Stimulated activated naive CD4-positive, alpha-beta T cell (primary cell): Measurements from ENCODE around the gene ACADS.

Source experiments
- DNase-seq, 6 experiments: peaks; one replicate each; lab custom pipeline; 2025; lab: John Stamatoyannopoulos, UW

The ACADS gene

GRCh38 chr12:120700886-120701285 is 24.7 kb upstream of the ACADS start:
- DNase-seq = no peak

DNA sequence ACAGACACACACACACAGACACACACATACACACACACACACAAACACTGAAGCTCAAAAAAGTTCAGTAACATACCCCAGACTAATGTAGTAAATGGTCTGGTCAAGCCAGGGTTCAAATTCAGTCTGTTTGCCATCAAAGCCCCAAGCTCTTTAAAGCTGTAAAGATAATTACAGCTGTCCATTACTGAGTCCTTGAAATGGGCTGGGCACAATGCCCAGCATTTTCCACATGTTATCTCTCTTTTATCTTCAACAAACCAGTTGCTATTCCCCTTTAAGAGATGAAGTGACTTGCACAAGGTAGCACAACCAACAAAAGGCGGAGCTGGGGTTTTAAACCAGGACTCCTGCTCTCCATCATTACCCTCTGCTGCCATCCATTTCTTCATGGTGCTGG is 23.0 kb upstream of the ACADS start:
- DNase-seq = no peak

- DNase-seq = no peak
These were observed 22.2 kb upstream of the ACADS start for GRCh38 chr12:120703311-120703942.

- no peak for DNase-seq
These were observed 20.0 kb upstream of the ACADS start for GRCh38 chr12:120705618-120706017.

- no peak for DNase-seq
These were observed 19.6 kb upstream of the ACADS start for GRCh38 chr12:120706029-120706428.

DNA sequence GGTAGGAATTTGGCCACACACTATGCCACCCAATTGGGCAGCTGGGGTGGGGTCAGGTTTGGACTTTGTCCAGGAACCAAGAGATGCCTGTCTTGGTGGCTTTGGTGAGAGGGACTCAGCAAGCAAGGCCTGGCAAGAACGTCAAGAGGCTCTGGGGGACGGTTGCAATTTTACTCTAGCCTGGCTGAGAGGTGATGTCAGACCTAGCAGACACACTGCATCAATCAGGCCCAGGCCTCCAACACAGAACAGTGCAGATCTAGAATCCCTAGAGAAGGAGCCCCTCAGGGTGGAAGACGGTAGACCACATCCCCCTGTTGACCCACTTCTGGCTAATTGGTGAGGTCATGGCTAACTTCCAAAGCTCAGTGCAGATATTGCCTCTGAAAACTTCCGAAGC is 17.0 kb upstream of the ACADS start:
- no peak for DNase-seq

DNA sequence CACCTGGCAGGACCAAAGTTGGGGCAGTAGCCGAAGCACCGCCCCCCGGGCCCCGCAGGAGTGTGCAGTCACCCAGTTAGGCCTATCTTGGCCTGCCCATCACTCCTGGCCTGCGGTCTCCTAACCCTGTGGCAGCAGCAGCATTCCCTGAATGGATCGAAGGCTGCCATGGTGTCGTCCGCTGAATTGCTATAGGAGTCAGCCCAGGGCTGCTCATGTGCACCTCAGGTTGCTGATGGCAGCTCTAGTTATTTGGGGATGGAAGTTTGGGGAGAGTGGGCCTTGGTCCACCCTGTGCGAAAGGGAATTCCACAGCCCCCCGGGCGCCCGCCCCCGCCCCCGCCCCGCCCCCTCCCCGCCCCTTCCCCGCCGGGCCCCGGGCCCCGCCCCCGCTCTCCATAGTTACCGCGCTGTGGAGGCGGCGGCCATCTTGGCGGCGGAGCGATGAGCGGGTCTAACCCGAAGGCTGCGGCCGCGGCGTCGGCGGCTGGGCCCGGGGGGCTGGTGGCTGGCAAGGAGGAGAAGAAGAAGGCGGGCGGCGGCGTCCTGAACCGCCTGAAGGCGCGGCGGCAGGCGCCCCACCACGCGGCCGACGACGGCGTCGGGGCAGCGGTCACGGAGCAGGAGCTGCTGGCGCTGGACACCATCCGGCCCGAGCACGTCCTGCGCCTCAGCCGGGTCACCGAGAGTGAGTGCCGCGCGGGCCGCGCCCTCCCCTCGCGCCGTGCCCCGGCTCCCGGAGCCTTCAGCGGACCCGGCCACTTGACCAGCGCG is 15.4 kb upstream of the ACADS start, which contains the start of gene UNC119B:
Gene UNC119B (plus strand): TSS at position 428 of the 774 bp plus-strand sequence. CDS start 17 bp downstream, at position 445.
- DNase-seq = peak; percentile 43 to 70 (median 64)

- DNase-seq = peak in 3 of 6 experiments; percentile 9 to 31 (median 10)
These were observed 14.8 kb upstream of the ACADS start for GRCh38 chr12:120710805-120711296.

GRCh38 chr12:120711411-120711810 is 14.2 kb upstream of the ACADS start:
- DNase-seq = peak in 1 of 6 experiments; percentile 31

DNA sequence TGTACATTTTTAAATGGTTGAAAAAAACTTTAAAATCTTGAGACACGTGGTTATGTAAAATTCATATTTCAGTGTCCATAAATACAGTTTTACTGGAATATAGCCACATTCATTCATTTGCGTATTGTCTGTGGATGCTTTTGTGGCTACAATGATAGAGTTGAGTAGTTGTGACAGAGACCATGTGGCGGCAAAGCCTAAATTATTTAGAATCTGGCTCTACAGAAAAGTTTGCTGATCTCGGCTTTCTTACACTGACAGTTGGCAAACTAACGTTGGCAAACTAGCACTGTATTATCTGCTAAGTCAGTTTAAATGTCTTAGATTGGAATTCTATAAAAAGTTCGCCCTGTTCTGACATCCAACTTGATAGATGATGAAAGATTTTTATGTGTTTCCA is 13.0 kb upstream of the ACADS start:
- DNase-seq = no peak

GRCh38 chr12:120713861-120714482 is 11.7 kb upstream of the ACADS start:
- DNase-seq = peak; percentile 23 to 82 (median 64)

- DNase-seq = no peak
These were observed 7.6 kb upstream of the ACADS start for GRCh38 chr12:120718055-120718454.

DNA sequence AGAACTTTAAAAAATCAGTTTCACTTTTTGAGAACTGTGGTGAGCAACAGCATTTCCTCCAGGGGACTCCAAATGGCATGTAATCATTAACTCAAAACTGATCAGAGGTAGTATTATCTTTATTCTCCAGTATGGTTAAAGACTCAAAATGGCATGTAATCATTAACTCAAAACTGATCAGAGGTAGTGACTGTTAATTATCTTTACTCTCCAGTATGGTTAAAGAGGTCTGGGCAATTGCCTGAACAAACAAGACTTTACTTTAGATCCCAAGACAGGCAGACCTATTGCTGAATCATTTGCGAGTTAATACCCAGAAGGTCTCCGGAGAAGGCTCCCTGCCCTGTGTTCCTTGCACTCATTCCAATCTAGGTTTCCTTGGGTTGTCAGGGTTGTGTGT is 6.6 kb upstream of the ACADS start:
- DNase-seq = no peak

DNA sequence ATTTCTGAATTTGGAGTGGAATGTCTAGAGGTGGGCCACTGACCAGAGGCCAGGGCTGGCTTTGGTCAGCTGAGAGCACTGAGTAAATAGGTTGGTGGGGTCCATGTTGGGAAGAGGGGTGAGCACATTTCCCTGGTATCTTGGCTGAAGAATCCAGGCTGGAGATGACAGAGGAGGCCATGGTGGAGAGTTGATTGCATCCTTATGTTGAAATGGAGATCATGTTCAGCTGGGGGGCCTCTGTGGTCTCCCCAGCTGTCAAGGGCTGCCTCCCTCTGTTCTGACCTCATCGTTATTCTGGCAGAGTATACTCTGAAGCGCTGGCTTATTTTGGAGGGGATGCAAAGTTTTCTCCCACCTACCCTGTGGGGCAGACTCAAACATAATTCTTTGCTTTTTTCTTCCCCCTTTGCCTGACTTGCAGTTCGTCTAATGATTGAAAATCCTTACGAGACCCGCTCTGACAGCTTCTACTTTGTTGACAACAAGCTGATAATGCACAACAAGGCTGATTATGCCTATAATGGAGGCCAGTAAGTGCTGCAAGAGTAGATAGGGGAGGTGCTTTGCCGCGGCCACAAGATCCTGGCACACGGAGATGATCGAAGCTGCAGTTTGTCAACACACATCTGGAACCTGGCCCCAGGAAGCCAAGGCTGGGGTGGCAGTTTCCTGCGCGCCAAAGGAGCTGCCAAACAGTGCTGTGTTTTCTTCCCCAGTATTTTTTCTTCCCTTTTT is 6.0 kb upstream of the ACADS start:
- DNase-seq = no peak

DNA sequence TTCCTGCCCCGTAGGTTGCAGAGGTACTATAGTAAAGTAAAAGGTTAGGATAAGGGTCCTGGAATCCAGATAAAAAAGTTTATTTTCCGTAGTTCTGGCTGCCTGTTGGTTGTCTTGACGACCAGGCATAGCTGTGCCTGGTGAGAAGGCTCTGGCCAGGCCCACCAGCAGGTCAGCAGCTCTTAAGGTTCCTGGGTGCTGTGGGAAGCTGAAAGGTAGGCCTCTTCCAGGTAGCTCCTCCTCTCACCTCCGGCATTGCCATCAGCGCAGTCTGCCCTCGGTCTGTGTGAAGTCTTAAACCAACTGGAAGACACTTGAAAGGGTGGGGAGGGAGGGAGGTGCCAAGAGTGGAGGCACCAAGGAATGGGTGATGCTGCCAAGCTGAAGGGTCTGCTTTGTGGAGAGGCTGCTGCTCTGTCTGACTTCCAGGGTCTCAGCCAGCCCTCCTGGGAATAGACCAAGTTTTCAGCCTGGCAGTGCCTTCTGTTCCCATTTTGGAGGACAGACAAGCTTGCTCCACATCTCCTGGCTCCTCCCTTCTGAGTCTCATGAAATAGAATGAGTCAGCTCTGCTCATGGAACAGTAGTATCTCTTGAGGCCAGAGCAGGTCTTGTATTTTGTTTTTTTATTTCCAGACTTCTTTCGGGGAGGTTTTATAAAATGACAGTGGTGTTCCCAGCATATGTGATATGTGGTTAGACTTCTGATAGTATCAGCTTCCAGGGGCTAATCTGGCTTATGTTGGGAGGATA is 5.2 kb upstream of the ACADS start:
- DNase-seq = no peak

DNA sequence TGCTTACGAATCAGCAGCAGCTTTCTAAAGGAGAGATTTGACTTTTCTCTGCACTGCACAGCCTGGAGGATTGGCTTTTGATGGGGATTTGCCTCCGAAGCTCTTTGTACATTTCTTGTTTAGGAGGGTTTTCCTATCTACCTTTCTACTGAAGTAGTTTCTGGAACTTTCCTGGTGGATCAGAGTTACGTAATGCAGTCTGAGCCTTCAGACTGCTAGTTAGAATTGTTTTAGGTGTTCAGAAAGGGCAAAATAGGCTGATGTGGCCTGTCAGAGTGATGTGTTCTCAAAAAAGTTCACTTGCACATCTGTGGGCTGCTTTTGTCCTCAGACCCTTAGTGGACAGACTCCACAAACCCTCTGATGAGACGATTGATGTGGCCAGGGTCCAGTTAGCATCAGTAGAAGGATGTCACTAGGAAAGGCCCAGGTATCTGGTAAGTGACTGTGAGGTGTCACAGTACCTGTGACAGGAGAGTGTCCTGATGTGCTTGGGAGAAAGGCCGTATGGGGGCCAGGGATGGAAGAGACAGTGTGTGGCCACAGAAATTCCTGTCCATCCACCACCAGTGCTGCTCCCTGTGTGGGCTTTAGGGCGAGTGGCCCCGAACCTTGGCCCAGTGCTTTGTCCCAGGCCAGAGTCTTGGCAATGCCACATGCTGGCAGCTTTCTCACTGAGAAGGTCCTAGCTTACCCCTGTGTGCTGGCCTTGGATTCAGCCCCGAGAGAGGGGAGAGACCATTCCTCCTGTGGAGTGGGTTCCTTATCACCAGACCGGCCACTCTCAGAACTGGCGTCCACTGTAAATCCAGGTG is 4.4 kb upstream of the ACADS start:
- no peak for DNase-seq

GRCh38 chr12:120721866-120722265 is 3.8 kb upstream of the ACADS start:
- no peak for DNase-seq

GRCh38 chr12:120722784-120723183 is 2.8 kb upstream of the ACADS start:
- DNase-seq = no peak

GRCh38 chr12:120724720-120725119 is 906 bp upstream of the ACADS start:
- DNase-seq = no peak

DNA sequence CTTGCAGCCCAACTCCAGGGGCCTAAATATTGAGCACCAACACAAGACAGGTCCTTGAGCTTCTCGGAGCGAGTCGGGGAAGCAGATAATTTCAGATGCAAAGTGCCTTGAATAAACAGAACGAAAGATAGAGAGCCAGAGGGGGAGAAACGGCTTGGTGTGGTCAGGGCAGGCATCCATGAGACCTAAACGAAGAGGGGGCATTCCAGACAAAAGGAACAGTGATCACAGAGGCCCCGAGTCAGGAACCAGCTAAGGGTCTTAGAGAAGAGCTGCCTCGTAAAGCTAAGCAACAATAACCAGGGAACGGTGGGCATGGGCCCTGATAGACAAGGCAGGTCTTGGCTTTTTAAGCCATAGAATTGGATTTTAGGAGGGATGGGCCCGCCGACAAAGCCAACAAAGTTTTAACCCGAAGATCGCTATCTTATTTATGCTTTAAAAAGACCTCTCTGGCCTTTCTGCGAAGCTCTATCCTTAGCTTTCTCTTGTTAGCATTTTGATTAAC is 421 bp upstream of the ACADS start:
- DNase-seq = no peak

DNA sequence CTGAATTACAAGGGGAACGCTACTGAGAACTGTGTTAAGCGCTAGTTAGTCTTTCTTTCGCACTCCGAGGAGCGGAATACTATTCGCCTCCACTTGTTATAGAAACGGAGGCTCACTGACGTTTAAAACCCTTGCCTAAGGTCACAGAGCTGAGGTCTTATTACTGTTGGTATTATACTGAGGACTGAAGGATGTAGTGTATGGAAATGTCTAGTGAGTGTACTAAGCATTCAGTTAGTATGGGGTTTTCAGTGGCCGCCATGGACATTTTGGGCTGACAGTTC is 826 bp downstream of the ACADS start:
- DNase-seq = no peak
